ENCODE results near the gene UNC5C. TPM values are rescaled to one million over a fixed set of nuclear protein-coding genes. Genes with fewer than 3 reads are reported as not detected.

UNC5C gene
- total and polyA plus RNA-seq, 8 donors, result 0.15 to 0.84 (median 0.34) TPM

DNA sequence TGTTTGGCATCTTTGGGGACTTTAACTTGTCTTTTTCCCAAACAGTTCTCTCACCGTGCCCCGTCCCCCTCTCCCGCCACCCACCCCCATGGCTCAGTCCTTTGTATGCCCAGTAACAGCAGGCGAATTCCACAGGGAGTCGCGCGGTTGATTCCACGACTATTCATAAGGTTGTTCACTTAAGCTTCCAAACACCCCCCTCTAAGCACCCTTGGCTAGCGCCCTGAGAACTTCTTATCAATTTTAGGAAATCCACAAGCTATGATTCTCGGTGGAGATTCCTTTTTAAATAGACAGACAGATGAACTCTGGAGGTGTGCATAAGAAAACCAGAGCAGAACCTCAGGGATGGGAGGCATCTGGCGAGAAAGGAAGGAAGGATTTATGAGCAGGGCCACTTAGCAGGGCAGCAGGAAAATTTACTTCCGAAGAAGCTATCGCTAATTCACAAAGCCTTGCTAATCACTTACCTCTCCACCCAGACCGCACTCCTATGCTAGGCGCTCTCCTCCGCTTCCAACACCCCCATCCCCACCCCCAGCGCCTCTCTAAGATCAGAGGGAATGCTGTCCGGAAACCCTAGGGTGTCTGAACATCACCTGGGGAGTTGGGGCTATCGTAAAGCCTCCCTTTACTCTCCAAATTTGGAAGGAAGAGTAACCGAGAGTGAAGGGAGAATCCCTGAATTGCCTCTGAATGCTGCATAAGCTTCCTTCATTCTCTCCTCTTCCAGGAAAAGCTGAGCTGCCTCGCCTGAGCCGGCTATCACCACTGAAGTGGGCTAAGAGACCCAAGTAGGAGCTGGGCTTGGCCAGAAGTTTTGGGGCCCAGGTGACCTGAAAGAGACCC lies 1.7 kb downstream of the UNC5C start:
- TF ChIP-seq CTCF (IDR thresholded peaks at IDR 0.05), result no peak
- no peak for ATAC-seq
- Histone ChIP-seq H3K27me3 (peaks cover 0 to 5% (median 0%) of the 10 kb centered on the region in 4 donors), H3K9me3 (no peaks in the 10 kb centered on the region), H3K27ac (no peak overlapping the region), H3K36me3 (no peaks in the 10 kb centered on the region), H3K4me3 (peak overlapping the region in 2 of 4 donors; percentile 37 to 55), H3K4me1 (peaks cover 0 to 4% (median 0%) of the 10 kb centered on the region in 3 donors)
- intact Hi-C loops (cut with DNase I), result no loop called here
- WGBS, 2 donors, result 18% methylated on average over 22 of the region's 22 CpGs
- no peak for DNase-seq
- FAIRE-seq, result no peak

GRCh38 chr4:95546221-95546620 lies 2.6 kb downstream of the UNC5C start:
- intact Hi-C loops (cut with DNase I), result no loop called here
- H3K4me3 ChIP-seq, result no peak overlapping the region
- WGBS, 2 donors, result 35 to 41% methylated on average over 3 of the region's 3 CpGs
- no peak for TF ChIP-seq CTCF (IDR thresholded peaks at IDR 0.05)
- H3K27ac ChIP-seq, result no peak overlapping the region
- peaks cover 0 to 4% (median 0%) of the 10 kb centered on the region in 3 donors for H3K4me1 ChIP-seq
- no peaks in the 10 kb centered on the region for H3K36me3 ChIP-seq
- no peaks in the 10 kb centered on the region for H3K9me3 ChIP-seq
- no peaks in the 10 kb centered on the region for H3K27me3 ChIP-seq
- ATAC-seq (no peak), FAIRE-seq (no peak), DNase-seq (no peak)

- Histone ChIP-seq H3K4me1 (peaks cover 0 to 4% (median 0%) of the 10 kb centered on the region in 3 donors), H3K4me3 (no peak overlapping the region), H3K9me3 (no peaks in the 10 kb centered on the region), H3K36me3 (no peaks in the 10 kb centered on the region), H3K27me3 (no peaks in the 10 kb centered on the region), H3K27ac (no peak overlapping the region)
- intact Hi-C loops (cut with DNase I), result no loop called here
- DNase-seq, result no peak
- no peak for ATAC-seq
- WGBS, 2 donors, result 80 to 87% methylated on average over 6 of the region's 6 CpGs
- TF ChIP-seq CTCF (IDR thresholded peaks at IDR 0.05), result no peak
- FAIRE-seq, result no peak
These were observed 3.2 kb downstream of the UNC5C start for GRCh38 chr4:95545546-95545945.

GRCh38 chr4:95544113-95545103 lies 4.4 kb downstream of the UNC5C start:
- intact Hi-C loops (cut with DNase I), result no loop called here
- Histone ChIP-seq H3K27me3 (no peaks in the 10 kb centered on the region), H3K4me1 (peaks cover 0 to 4% (median 0%) of the 10 kb centered on the region in 3 donors), H3K27ac (no peak overlapping the region), H3K9me3 (no peaks in the 10 kb centered on the region), H3K36me3 (no peaks in the 10 kb centered on the region), H3K4me3 (no peak overlapping the region)
- TF ChIP-seq CTCF (IDR thresholded peaks at IDR 0.05), result no peak
- 54 to 65% methylated on average over 8 of the region's 8 CpGs for WGBS, 2 donors
- FAIRE-seq, result no peak
- no peak for ATAC-seq
- no peak for DNase-seq

Measured in pancreas (tissue), 10 donors.